CD14-positive monocyte (primary cell): Measurements from ENCODE around the gene DOCK1. TPM values are rescaled to one million over a fixed set of nuclear protein-coding genes. Genes with fewer than 3 reads are reported as not detected.

Source experiments
- DNase-seq, 3 donors: peaks; one replicate each; pipeline ENCODE4 v3.0.0-alpha.2; 2011 to 2022
- H2AFZ ChIP-seq: 2 replicates; pipeline ENCODE4 v1.6.0; 2012; ENCODE audit warnings: mild to moderate bottlenecking, low read depth, low read length, inconsistent platforms; ENCODE audit not compliant: insufficient read depth, poor library complexity, severe bottlenecking
- H3K27ac ChIP-seq, 2 donors: 1 replicate in 1 of 2; 2 replicates in 1 of 2; pipeline ENCODE4 v1.5.1; 2012 to 2013; ENCODE audit warnings: low read length in 2 of 2, control low read depth in 1 of 2, inconsistent platforms in 1 of 2, low read depth in 1 of 2, mild to moderate bottlenecking in 1 of 2
- H3K27me3 ChIP-seq, 2 donors: one replicate each; pipeline versions ENCODE4 v1.6.0 to v1.6.1; 2011 to 2013; ENCODE audit warnings: low read length in 2 of 2; ENCODE audit not compliant: control insufficient read depth in 2 of 2, insufficient read depth in 2 of 2
- H3K36me3 ChIP-seq, 2 donors: replicated peaks in 1 of 2; 1 replicate in 1 of 2; 2 replicates in 1 of 2; pipeline versions ENCODE4 v1.5.1 to v1.6.1; 2012 to 2013; ENCODE audit warnings: low read length in 2 of 2, control low read depth in 1 of 2, inconsistent platforms in 1 of 2, mild to moderate bottlenecking in 1 of 2; ENCODE audit not compliant: insufficient read depth in 2 of 2, control insufficient read depth in 1 of 2
- H3K4me1 ChIP-seq, 2 donors: 1 replicate in 1 of 2; 2 replicates in 1 of 2; pipeline versions ENCODE4 v1.5.1 to v1.6.1; 2012 to 2013; ENCODE audit warnings: low read length in 2 of 2, control low read depth in 1 of 2, inconsistent platforms in 1 of 2, mild to moderate bottlenecking in 1 of 2, moderate library complexity in 1 of 2; ENCODE audit not compliant: insufficient read depth in 2 of 2, control insufficient read depth in 1 of 2
- H3K4me2 ChIP-seq: replicated peaks from 2 replicates; pipeline ENCODE3; 2012; ENCODE audit warnings: low read length, moderate library complexity, mild to moderate bottlenecking; ENCODE audit not compliant: poor library complexity, severe bottlenecking; ENCODE audit errors: extremely low read depth
- H3K4me3 ChIP-seq, 3 experiments: fragments of 200-600 bp in 1 of 3; sonication (generic) in 1 of 3; replicated peaks in 1 of 3; 1 replicate in 2 of 3; 2 replicates in 1 of 3; pipeline ENCODE4 v1.5.1; 2011 to 2013; ENCODE audit warnings: low read length in 3 of 3, mild to moderate bottlenecking in 3 of 3, control low read depth in 2 of 3, low read depth in 2 of 3, inconsistent platforms in 1 of 3, moderate library complexity in 1 of 3
- H3K79me2 ChIP-seq: 2 replicates; pipeline ENCODE4 v1.6.0; 2012; ENCODE audit warnings: mild to moderate bottlenecking, control low read depth, inconsistent platforms, low read length, moderate library complexity; ENCODE audit not compliant: insufficient read depth
- H3K9ac ChIP-seq: 2 replicates; pipeline ENCODE4 v1.6.0; 2017; ENCODE audit warnings: low read length, mild to moderate bottlenecking; ENCODE audit not compliant: insufficient read depth, poor library complexity, severe bottlenecking
- H3K9me3 ChIP-seq, 2 donors: replicated peaks in 1 of 2; 1 replicate in 1 of 2; 2 replicates in 1 of 2; pipeline versions ENCODE4 v1.5.1 to v1.6.1; 2012 to 2013; ENCODE audit warnings: low read length in 2 of 2, control low read depth in 1 of 2; ENCODE audit not compliant: control insufficient read depth in 1 of 2, insufficient read depth in 1 of 2
- H4K20me1 ChIP-seq: 2 replicates; pipeline ENCODE4 v1.6.0; 2012; ENCODE audit warnings: mild to moderate bottlenecking, low read length, control low read depth, moderate library complexity; ENCODE audit not compliant: insufficient read depth
- H3K27ac Mint-ChIP-seq, 7 donors: one replicate each; pipeline ENCODE4 v1.8.0; 2020; ENCODE audit warnings: mild to moderate bottlenecking in 7 of 7, mixed read lengths in 7 of 7, moderate library complexity in 6 of 7, inconsistent platforms in 2 of 7
- H3K27me3 Mint-ChIP-seq, 3 donors: one replicate each; pipeline ENCODE4 v1.8.0; 2021 to 2022; ENCODE audit warnings: low read depth in 3 of 3, mild to moderate bottlenecking in 3 of 3, mixed read lengths in 3 of 3, moderate library complexity in 3 of 3, inconsistent platforms in 1 of 3
- H3K36me3 Mint-ChIP-seq, 2 donors: one replicate each; pipeline ENCODE4 v1.8.0; 2020; ENCODE audit warnings: mixed read lengths in 2 of 2, inconsistent platforms in 1 of 2, mild to moderate bottlenecking in 1 of 2
- H3K4me1 Mint-ChIP-seq: one replicate; pipeline ENCODE4 v1.8.0; 2020; ENCODE audit warnings: mild to moderate bottlenecking, mixed read lengths
- H3K4me3 Mint-ChIP-seq, 2 donors: one replicate each; pipeline ENCODE4 v1.8.0; 2020; ENCODE audit warnings: mild to moderate bottlenecking in 2 of 2, mixed read lengths in 2 of 2, moderate library complexity in 1 of 2
- H3K9me3 Mint-ChIP-seq, 7 donors: one replicate each; pipeline ENCODE4 v1.8.0; 2020 to 2022; ENCODE audit warnings: mixed read lengths in 7 of 7, mild to moderate bottlenecking in 6 of 7, moderate library complexity in 6 of 7, inconsistent platforms in 2 of 7
- CTCF ChIP-seq: fragments of 200-600 bp; IDR thresholded peaks from one replicate; pipeline ENCODE4 v1.8.0; 2022; ENCODE audit warnings: antibody characterized with exemption, mild to moderate bottlenecking
- WGBS: methylation state at CpG from one replicate; pipeline ENCODE4 v1.1.5; 2013; ENCODE audit warnings: missing lambda C conversion rate; ENCODE audit not compliant: insufficient coverage; 5-methylcytosine and 5-hydroxymethylcytosine counted together
- intact Hi-C, 2 donors: fragments of 100-400 bp; cut with micrococcal nuclease; formaldehyde crosslinking; loops; one replicate each; pipeline versions ENCODE4 v1.15.0 to v1.15.1; 2023
- polyA plus RNA-seq, 3 donors: library from polyadenylated mRNA; depleted of rRNA in 1 of 3; unstranded in 2 of 3; stranded (reverse) in 1 of 3; fragments of 300-500 nt in 2 of 3; fragments of >200 nt in 1 of 3; fragmentation: Illumina TruSeq in 2 of 3; gene quantifications; 1 replicate in 2 of 3; 2 replicates in 1 of 3; pipeline ENCODE4 v1.2.3, GENCODE V29; 2012 to 2021

The DOCK1 gene
- polyA plus RNA-seq, 3 donors = 0.31 to 0.35 TPM; not detected in 1

GRCh38 chr10:127283017-127283416, 377.8 kb downstream of the DOCK1 start:
- no peak overlapping the region for H3K27ac ChIP-seq
- H3K9me3 ChIP-seq = no peaks in the 10 kb centered on the region
- H4K20me1 ChIP-seq = no peaks in the 10 kb centered on the region
- H3K27me3 ChIP-seq = no peaks in the 10 kb centered on the region
- DNase-seq = no peak
- no peak overlapping the region for H3K9ac ChIP-seq
- no peaks in the 10 kb centered on the region for H3K4me1 ChIP-seq
- H3K4me3 ChIP-seq = no peak overlapping the region
- H3K36me3 ChIP-seq = no peaks in the 10 kb centered on the region
- H3K79me2 ChIP-seq = no peaks in the 10 kb centered on the region
- H3K4me2 ChIP-seq = no peak overlapping the region
- peaks cover 0 to 10% (median 8%) of the 10 kb centered on the region in 7 donors for H3K9me3 Mint-ChIP-seq
- 100% methylated on average over 4 of the region's 4 CpGs for WGBS
- H3K27ac Mint-ChIP-seq = no peak overlapping the region
- intact Hi-C loops = no loop called here
- no peak for TF ChIP-seq CTCF
- H3K4me3 Mint-ChIP-seq = no peak overlapping the region
- H3K4me1 Mint-ChIP-seq = peaks cover 7% of the 10 kb centered on the region
- no peaks in the 10 kb centered on the region for H3K36me3 Mint-ChIP-seq
- H2AFZ ChIP-seq = no peak overlapping the region
- H3K27me3 Mint-ChIP-seq = peaks cover 0 to 1% (median 0%) of the 10 kb centered on the region in 3 donors

GRCh38 chr10:127283576-127283975, 378.3 kb downstream of the DOCK1 start:
- Mint-ChIP-seq H3K4me3 (no peak overlapping the region), H3K36me3 (no peaks in the 10 kb centered on the region), H3K27ac (no peak overlapping the region), H3K9me3 (peaks cover 0 to 13% (median 12%) of the 10 kb centered on the region in 7 donors), H3K4me1 (peaks cover 2% of the 10 kb centered on the region), H3K27me3 (no peaks in the 10 kb centered on the region)
- DNase-seq = no peak
- Histone ChIP-seq H3K27me3 (no peaks in the 10 kb centered on the region), H4K20me1 (no peaks in the 10 kb centered on the region), H3K4me3 (no peak overlapping the region), H2AFZ (no peak overlapping the region), H3K79me2 (no peaks in the 10 kb centered on the region), H3K9me3 (peaks cover 0 to 3% of the 10 kb centered on the region in 2 donors), H3K36me3 (no peaks in the 10 kb centered on the region), H3K9ac (no peak overlapping the region), H3K4me2 (no peak overlapping the region), H3K27ac (no peak overlapping the region), H3K4me1 (no peaks in the 10 kb centered on the region)
- WGBS = no CpG with 5 or more reads among the region's 3 CpGs
- intact Hi-C loops = no loop called here
- TF ChIP-seq CTCF = no peak
